ENCODE results near the gene ERVFRD-1. TPM values are rescaled to one million over a fixed set of nuclear protein-coding genes. Genes with fewer than 3 reads are reported as not detected.

Gene ERVFRD-1
- total and polyA plus RNA-seq, 12 donors: 0.01 to 0.23 (median 0.09) TPM; not detected in 8

DNA sequence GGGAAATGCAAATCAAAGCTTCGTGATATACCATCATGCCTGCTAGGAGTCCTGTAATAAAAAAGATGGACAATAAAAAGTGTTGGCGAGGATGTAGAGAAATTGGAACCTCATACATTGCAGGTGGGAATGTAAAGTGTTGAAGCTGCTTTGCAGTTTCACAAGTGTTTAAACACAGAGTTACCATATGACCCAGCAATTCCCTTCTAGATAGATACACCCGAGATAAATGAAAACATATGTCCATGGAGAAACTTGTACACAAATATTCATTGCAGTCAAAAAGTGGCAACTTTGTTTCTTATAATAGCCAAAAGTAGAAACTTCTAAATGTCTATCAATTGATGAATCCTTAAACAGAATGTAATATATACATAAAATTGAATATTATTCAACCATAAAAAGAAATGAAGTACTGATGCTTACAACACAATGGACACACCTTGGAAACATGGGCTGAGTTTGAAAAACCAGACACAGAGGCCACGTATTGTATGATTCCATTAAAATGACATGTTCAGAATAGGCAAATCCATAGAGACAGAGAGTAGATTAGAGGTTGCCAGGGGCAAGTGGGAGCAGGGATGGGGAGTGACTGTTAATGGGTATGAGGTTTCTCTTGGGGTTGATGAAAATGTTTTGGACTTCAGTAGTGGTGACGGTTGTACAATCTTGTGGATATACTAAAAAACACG, 20.8 kb upstream of the ERVFRD-1 start:
- intact Hi-C loops (cut with DNase I): no loop called here
- Histone ChIP-seq H3K4me1 (peaks cover 0 to 35% (median 9%) of the 10 kb centered on the region in 9 donors), H3K36me3 (peaks cover 0 to 23% (median 0%) of the 10 kb centered on the region in 9 donors), H3K27me3 (no peaks in the 10 kb centered on the region), H3K4me3 (no peak overlapping the region), H3K9me3 (no peaks in the 10 kb centered on the region), H3K27ac (no peak overlapping the region)
- WGBS, 2 donors: 88 to 91% methylated on average over 6 of the region's 6 CpGs
- no peak for DNase-seq
- no peak for ATAC-seq
- TF ChIP-seq, protein P1, sequence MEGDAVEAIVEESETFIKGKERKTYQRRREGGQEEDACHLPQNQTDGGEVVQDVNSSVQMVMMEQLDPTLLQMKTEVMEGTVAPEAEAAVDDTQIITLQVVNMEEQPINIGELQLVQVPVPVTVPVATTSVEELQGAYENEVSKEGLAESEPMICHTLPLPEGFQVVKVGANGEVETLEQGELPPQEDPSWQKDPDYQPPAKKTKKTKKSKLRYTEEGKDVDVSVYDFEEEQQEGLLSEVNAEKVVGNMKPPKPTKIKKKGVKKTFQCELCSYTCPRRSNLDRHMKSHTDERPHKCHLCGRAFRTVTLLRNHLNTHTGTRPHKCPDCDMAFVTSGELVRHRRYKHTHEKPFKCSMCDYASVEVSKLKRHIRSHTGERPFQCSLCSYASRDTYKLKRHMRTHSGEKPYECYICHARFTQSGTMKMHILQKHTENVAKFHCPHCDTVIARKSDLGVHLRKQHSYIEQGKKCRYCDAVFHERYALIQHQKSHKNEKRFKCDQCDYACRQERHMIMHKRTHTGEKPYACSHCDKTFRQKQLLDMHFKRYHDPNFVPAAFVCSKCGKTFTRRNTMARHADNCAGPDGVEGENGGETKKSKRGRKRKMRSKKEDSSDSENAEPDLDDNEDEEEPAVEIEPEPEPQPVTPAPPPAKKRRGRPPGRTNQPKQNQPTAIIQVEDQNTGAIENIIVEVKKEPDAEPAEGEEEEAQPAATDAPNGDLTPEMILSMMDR (IDR thresholded peaks at IDR 0.05): no peak

DNA sequence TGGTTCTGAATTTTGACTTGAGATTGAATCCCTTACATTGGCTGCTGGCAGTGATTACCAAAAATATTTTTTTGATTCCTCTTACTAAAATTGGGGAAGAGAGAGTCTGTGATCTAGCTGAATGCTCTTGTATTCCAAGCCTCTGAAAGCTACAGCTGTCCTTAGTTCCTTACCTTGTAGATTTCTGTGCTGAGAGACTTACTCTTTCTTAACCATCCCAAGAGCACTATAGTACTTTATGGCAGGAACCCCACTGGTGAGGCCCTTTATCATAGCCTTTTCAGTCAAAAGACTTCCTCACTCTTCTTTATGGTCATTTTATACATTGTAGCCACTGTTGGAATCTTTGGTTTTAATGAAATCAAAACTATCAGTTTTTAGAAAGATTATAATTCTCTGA, 19.1 kb upstream of the ERVFRD-1 start:
- H3K4me1 ChIP-seq: peaks cover 0 to 35% (median 9%) of the 10 kb centered on the region in 9 donors
- DNase-seq: no peak
- no peaks in the 10 kb centered on the region for H3K9me3 ChIP-seq
- intact Hi-C loops (cut with DNase I): no loop called here
- H3K27me3 ChIP-seq: no peaks in the 10 kb centered on the region
- no peak overlapping the region for H3K27ac ChIP-seq
- no peak for ATAC-seq
- peaks cover 0 to 14% (median 0%) of the 10 kb centered on the region in 9 donors for H3K36me3 ChIP-seq
- no peak overlapping the region for H3K4me3 ChIP-seq
- TF ChIP-seq, protein P1 (IDR thresholded peaks at IDR 0.05): no peak

DNA sequence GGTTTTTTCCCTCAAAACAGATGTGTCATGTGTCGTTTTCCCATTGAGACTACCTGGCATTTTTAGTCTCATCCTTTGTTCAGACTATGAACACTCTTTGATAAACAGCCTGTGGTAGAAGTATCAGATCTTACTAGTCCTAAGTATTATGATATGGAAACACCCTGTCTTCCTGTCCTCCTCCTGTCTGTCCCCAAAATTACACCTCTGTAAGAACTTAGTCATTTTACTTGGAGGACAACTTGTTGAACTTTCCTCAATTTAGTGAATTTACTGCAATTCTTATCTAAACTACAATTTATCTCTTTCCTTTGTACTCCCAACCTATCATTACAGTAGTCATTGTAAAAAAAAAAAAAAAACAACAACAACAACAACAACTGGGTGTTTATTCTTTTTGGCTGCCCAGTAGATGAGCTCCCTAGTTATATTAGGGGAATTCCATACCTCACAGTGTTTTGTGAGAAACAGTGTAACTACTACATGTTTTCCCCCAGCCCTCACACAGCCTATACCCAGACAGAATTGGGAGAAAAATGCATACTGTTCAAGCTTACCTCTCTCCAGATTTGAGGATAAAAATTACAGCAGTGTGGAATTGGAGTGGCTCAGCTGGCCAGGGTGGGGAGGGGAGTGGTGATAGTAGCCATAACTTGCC, 18.5 kb upstream of the ERVFRD-1 start:
- H3K4me1 ChIP-seq: peaks cover 0 to 35% (median 9%) of the 10 kb centered on the region in 9 donors
- ATAC-seq (no peak), DNase-seq (no peak)
- H3K4me3 ChIP-seq: no peak overlapping the region
- H3K27me3 ChIP-seq: no peaks in the 10 kb centered on the region
- peaks cover 0 to 8% (median 0%) of the 10 kb centered on the region in 9 donors for H3K36me3 ChIP-seq
- H3K27ac ChIP-seq: no peak overlapping the region
- intact Hi-C loops (cut with DNase I): no loop called here
- TF ChIP-seq, protein P1 (IDR thresholded peaks at IDR 0.05): no peak
- WGBS, 2 donors: 72 to 92% methylated on average over 1 of the region's 1 CpG
- no peaks in the 10 kb centered on the region for H3K9me3 ChIP-seq

DNA sequence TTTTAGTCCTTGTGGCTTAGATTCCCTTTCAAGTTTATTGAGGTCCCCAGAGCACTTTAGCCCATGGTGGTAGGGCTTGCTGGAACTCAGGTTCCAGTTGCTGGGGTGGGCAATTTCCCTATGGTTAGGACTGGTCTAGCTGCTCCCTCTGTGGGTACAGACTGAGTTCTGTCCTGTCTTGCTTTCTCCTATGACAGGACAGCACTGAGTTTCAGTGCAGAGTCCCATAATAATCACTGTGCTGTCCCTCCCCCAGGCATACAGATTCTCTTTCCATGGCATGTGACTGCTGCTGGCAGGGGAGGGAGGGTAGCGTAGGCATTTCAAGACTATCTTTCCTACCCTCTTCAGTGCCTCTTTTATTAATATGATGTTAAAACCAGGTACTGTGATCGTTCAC, 17.1 kb upstream of the ERVFRD-1 start:
- 50 to 64% methylated on average over 2 of the region's 2 CpGs for WGBS, 2 donors
- DNase-seq (no peak), ATAC-seq (peak in 6 of 8 donors; percentile 38 to 86 (median 74))
- Histone ChIP-seq H3K27ac (no peak overlapping the region), H3K4me1 (peaks cover 0 to 35% (median 9%) of the 10 kb centered on the region in 9 donors), H3K4me3 (peak overlapping the region in 1 of 10 donors; percentile 12), H3K36me3 (no peaks in the 10 kb centered on the region), H3K9me3 (no peaks in the 10 kb centered on the region), H3K27me3 (no peaks in the 10 kb centered on the region)
- TF ChIP-seq, protein P1 (IDR thresholded peaks at IDR 0.05): no peak
- intact Hi-C loops (cut with DNase I): no loop called here
